Esophagus squamous epithelium (tissue), 4 donors: ENCODE measurements around the gene CLDN5.

Experiments
- POLR2A ChIP-seq, 4 donors: fragments of 450-650 bp; IDR thresholded peaks; one replicate each; pipeline ENCODE4 v1.6.1; 2017; ENCODE audit warnings: antibody characterized with exemption in 4 of 4, mild to moderate bottlenecking in 4 of 4, moderate library complexity in 3 of 4
- TF ChIP-seq, protein P1 (sequence below), 6 experiments: fragments of 450-650 bp in 4 of 6; fragments of 200-600 bp in 2 of 6; sonication (generic) in 2 of 6; IDR thresholded peaks; one replicate each; pipeline ENCODE4 v1.5.1; 2016 to 2019; ENCODE audit warnings: antibody characterized with exemption in 6 of 6, mild to moderate bottlenecking in 4 of 6, moderate library complexity in 4 of 6

DNA sequence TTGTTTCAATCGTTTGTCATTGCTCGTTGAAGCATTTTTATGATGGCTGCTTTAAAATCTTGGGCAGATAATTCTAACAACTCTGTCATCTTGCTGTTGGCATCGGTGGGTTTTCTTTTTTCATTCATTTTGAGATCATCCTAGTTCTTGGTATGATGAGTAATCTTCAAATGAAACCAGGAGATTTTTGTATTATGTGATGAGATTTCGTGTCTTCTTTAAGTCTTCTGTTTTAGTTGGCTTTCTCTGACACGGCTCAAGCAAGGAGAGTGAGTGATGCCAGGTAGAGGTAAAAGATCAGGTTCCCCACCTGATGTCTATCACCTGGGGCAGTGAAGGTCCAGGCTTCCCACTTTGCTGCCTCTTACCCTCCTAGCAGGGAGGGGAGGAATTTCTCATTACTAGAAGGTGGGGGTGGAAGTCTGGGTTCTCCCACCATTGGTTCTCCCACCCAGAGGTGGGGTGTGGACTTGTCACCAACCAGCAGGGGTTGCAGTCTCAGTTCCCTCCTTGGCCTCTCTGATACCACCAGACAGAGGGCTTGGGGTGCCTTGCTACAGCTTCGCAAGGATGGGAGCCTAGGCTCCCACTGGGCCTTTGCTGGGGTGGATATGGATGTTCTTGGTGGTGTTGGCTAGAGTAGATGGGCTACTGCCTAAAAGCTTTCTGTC, 31.6 kb downstream of the CLDN5 start:
- no peak for TF ChIP-seq POLR2A (IDR thresholded peaks at IDR 0.05)
- TF ChIP-seq, protein P1, sequence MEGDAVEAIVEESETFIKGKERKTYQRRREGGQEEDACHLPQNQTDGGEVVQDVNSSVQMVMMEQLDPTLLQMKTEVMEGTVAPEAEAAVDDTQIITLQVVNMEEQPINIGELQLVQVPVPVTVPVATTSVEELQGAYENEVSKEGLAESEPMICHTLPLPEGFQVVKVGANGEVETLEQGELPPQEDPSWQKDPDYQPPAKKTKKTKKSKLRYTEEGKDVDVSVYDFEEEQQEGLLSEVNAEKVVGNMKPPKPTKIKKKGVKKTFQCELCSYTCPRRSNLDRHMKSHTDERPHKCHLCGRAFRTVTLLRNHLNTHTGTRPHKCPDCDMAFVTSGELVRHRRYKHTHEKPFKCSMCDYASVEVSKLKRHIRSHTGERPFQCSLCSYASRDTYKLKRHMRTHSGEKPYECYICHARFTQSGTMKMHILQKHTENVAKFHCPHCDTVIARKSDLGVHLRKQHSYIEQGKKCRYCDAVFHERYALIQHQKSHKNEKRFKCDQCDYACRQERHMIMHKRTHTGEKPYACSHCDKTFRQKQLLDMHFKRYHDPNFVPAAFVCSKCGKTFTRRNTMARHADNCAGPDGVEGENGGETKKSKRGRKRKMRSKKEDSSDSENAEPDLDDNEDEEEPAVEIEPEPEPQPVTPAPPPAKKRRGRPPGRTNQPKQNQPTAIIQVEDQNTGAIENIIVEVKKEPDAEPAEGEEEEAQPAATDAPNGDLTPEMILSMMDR (IDR thresholded peaks at IDR 0.05), result no peak
